Fibroblast of peridontal ligament (primary cell): Measurements from ENCODE around the gene PCDHB2.
A peak's percentile ranks its signal among the peaks of the same experiment; 100 is the strongest.
"Not testable (repeated sequence)": the region's sequence is repeated elsewhere in the genome, so short reads cannot be mapped to it uniquely, and the experiment has no call there.

Experiments used
- DNase-seq: peaks from one replicate; pipeline ENCODE4 v3.0.0-alpha.2; 2010; ENCODE audit errors: extremely low read depth

PCDHB2 gene

DNA sequence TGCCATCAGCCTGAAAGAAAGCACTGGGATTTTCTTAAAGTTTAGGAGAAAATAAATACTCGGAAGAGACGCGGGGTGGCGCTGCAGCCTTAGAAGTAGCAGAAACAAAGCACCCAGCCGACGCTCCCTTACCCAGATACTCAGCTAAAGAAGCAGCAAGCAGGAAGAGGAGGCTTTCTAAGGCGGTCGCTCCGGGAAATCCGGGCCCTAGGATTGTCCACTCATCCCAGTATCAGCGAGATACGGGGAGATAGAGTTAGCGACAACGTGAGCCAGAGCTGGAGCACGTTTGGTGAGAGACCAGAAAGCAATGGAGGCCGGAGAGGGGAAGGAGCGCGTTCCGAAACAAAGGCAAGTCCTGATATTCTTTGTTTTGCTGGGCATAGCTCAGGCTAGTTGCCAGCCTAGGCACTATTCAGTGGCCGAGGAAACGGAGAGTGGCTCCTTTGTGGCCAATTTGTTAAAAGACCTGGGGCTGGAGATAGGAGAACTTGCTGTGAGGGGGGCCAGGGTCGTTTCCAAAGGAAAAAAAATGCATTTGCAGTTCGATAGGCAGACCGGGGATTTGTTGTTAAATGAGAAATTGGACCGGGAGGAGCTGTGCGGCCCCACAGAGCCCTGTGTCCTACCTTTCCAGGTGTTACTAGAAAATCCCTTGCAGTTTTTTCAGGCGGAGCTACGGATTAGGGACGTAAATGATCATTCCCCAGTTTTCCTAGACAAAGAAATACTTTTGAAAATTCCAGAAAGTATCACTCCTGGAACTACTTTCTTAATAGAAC is at the start of gene PCDHB2:
Gene PCDHB2, plus strand, starts transcription at position 135 of the 782 bp plus-strand sequence. Its CDS starts 176 bp downstream, at position 311.
- peak; percentile 43 for DNase-seq

DNA sequence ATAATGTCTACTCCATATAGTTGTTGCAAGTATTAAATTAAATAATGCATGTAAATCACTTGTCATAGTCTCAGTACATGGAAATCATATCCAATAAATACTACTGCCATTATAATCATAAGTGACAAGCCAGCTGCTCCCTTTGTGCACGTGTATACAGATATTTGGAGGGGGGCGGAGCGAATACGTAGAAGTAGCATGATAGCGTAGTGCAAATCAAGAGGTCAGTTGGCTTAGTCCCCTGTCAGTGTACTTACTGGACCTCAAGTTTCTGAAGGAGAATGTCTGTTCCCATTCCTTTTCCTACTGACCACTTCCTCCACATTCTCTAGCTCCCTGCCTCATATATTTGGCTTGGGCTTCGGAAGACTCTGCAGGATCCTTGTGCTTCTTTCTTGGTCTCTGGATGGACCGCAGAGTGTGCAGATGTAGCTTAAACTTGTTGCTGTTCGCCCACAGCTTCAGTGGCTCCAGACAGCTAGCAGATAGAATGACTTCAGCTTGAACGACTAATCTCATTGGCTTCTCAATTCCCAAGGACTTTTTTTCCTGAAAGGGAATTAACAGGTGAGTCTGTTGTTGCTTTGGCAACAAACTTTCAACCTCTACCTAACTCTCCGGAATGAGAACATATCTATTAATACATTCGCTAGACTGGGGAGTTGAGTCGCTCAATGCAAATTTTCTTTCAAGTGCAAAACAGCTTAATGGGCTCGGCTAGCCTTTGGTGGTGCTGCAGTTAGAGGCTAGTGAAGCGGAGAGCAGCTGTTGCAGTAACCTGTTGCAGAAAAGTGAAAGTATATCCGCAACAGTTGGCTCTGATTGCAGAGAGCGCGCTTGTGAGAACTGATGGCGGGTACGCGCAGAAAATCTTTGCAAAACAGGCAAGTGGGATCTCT is 43.5 kb upstream of the PCDHB2 start, which contains the start of gene PCDHB1:
Gene PCDHB1, plus strand, starts transcription at position 753 of the 899 bp plus-strand sequence. Its CDS starts 97 bp downstream, at position 850.
- no peak for DNase-seq

DNA sequence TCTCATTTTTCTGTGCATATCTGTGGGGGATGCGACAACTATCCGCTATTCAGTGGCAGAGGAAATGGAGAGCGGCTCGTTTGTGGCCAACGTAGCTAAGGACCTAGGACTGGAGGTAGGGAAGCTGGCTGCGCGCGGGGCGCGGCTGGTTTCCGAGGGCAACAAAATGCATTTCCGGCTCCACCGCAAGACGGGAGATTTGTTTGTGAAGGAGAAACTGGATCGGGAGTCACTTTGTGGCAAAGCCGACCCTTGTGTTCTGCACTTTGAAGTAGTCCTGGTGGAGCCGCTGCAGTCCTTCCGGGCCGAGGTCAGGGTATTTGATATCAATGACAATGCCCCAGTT is 42.9 kb upstream of the PCDHB2 start:
- no peak for DNase-seq

GRCh38 chr5:141077826-141078225 is 16.6 kb upstream of the PCDHB2 start:
- no peak for DNase-seq

- DNase-seq: no peak
Measured at GRCh38 chr5:141082228-141082627, 12.2 kb upstream of the PCDHB2 start.

DNA sequence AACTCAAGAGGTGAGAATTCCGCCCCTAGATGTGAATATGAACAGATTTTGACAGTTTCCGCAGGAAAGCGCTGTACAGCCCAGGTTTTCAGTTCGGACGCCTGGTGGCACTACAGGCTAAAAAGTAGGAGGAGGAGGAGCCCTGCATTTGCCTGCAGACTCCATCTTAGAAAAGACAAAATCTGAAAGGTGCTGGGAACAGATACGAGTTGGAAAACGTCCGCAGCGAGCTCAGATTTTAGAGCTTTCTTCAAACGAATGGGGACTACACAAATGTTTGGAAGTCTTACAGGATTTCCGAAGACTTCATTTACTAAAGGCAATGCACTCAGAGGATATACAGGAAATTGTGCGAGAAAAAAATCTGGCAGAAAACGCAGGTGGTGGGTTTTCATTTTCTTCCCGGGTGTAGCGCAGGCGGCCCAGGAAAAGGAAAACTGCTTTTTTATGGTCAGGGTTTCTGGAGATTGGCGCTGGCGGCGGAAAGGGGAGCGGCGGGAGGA is 9.9 kb upstream of the PCDHB2 start:
- DNase-seq: peak; percentile 38

- DNase-seq: no peak
Measured at GRCh38 chr5:141095263-141095641, 837 bp downstream of the PCDHB2 start.

DNA sequence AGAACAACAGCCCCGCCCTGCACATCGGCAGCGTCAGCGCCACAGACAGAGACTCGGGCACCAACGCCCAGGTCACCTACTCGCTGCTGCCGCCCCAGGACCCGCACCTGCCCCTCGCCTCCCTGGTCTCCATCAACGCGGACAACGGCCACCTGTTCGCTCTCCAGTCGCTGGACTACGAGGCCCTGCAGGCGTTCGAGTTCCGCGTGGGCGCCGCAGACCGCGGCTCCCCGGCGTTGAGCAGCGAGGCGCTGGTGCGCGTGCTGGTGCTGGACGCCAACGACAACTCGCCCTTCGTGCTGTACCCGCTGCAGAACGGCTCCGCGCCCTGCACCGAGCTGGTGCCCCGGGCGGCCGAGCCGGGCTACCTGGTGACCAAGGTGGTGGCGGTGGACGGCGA is 1.8 kb downstream of the PCDHB2 start:
- not testable (repeated sequence) for DNase-seq

DNA sequence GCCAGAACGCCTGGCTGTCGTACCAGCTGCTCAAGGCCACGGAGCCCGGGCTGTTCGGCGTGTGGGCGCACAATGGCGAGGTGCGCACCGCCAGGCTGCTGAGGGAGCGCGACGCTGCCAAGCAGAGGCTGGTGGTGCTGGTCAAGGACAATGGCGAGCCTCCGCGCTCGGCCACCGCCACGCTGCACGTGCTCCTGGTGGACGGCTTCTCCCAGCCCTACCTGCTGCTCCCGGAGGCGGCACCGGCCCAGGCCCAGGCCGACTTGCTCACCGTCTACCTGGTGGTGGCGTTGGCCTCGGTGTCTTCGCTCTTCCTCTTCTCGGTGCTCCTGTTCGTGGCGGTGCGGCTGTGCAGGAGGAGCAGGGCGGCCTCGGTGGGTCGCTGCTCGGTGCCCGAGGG is 2.2 kb downstream of the PCDHB2 start:
- DNase-seq: not testable (repeated sequence)

DNA sequence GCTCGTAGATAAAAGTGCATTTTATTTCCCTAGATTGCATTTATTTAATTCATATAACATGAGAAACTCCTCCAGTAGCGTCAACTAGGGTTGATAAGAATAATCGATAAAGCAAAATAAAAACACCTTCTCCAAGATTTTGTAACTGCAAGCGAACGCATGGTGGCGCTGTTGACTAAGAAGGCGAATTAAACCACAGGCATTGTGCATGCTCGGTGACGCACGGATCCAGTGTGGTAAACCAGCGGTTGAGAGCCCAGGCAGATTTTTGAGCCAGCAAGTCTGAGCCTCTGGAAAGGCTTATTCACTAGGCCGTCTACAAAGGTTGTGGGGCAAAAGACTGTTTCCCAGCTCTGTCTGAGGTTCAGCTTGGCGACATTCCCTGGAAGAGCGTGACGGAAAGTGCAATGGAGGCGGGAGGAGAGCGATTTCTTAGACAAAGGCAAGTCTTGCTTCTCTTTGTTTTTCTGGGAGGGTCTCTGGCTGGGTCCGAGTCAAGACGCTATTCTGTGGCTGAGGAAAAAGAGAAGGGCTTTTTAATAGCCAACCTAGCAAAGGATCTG is 5.9 kb downstream of the PCDHB2 start, which contains the start of gene PCDHB3:
Gene PCDHB3, plus strand, starts transcription at position 231 of the 563 bp plus-strand sequence. Its CDS starts 177 bp downstream, at position 408.
- DNase-seq: peak; percentile 15

GRCh38 chr5:141101059-141101458 is 6.6 kb downstream of the PCDHB2 start:
- no peak for DNase-seq

GRCh38 chr5:141102070-141102469 is 7.7 kb downstream of the PCDHB2 start:
- not testable (repeated sequence) for DNase-seq

DNA sequence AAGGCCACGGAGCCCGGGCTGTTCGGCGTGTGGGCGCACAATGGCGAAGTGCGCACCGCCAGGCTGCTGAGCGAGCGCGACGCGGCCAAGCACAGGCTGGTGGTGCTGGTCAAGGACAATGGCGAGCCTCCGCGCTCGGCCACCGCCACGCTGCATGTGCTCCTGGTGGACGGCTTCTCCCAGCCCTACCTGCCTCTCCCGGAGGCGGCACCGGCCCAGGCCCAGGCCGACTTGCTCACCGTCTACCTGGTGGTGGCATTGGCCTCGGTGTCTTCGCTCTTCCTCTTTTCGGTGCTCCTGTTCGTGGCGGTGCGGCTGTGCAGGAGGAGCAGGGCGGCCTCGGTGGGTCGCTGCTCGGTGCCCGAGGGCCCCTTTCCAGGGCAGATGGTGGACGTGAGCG is 8.1 kb downstream of the PCDHB2 start:
- DNase-seq: not testable (repeated sequence)

GRCh38 chr5:141105350-141105749 is 10.9 kb downstream of the PCDHB2 start:
- DNase-seq: no peak

DNA sequence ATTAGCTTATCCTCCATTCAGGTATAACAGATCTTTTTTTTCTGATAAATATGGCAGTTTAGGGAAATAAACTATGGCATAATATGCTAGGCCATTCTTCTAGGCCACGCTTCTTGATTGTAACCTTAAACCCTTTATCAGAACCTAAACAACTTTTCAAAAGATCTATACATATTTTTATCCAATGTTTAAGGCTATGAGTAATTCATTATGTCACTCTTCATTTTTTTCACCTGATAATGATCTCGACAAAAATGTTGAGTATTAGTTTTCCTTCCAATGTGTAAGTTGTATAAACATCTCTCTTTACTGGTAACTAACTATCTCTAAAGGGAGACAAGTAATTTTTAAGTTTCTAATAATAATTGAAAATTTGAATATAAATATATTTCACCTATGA is 24.8 kb downstream of the PCDHB2 start:
- no peak for DNase-seq

GRCh38 chr5:141121563-141121962 is 27.1 kb downstream of the PCDHB2 start, which contains the start of gene PCDHB4:
PCDHB4 (plus strand) TSS chr5:141121818; CDS start chr5:141121999, 181 bp downstream.
- DNase-seq: peak; percentile 5

- DNase-seq: no peak
Measured at GRCh38 chr5:141121985-141122384, 27.6 kb downstream of the PCDHB2 start.

- not testable (repeated sequence) for DNase-seq
Measured at GRCh38 chr5:141123396-141124135, 29.2 kb downstream of the PCDHB2 start.

DNA sequence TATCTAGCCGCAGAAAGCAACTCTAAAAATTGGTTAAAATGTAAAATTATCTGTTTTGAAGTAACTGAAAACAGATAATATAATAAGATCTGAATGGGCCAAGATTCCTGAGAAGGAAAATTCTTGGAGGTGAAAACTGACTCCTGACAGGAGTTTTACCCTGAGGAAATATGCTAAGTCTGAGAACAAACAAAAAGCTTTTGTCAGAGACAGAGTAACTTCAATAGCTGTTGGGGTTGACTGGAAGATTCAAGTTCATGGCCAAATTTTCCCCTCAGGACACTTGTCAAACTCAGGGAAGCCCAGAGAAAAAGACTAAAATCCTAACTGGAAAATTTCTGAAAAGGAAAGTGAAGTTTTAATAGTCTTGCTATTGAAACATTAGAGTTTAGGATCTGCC is 32.9 kb downstream of the PCDHB2 start:
- no peak for DNase-seq

DNA sequence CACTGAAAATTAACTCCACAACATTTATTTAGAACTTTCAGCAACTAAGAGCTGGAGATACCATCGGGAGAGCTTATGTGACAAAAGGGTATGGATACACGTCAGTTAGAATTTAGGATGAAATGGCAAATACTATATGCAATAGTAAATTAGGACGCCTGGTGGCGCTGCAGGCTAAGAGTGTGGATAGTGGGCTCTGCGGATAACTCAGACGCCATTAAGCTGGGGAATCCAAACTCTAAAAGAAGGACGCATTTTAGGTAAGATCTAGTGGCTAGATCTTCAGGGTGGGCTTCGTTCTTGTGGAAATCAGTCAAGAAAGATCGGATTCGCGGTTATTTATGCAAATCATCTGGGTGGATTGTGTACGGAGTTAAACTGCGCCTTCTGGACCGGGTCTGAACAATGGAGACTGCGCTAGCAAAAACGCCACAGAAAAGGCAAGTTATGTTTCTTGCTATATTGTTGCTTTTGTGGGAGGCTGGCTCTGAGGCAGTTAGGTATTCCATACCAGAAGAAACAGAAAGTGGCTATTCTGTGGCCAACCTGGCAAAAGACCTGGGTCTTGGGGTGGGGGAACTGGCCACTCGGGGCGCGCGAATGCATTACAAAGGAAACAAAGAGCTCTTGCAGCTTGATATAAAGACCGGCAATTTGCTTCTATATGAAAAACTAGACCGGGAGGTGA is 40.8 kb downstream of the PCDHB2 start, which contains the start of gene PCDHB5:
Gene PCDHB5, plus strand, starts transcription at position 177 of the 688 bp plus-strand sequence. Its CDS starts 229 bp downstream, at position 406.
- peak; percentile 38 for DNase-seq
